WTC11 (cell line): ENCODE data around the gene SCGB3A2. TPM values are rescaled to one million over a fixed set of nuclear protein-coding genes. Genes with fewer than 3 reads are reported as not detected.

Experiments used
- ATAC-seq: fragments of 200-7000 bp; cut with Tn5 transposase; 2 replicates; pipeline ENCODE4 v1.10.0; 2021; ENCODE audit warnings: mild to moderate bottlenecking, moderate library complexity
- CTCF ChIA-PET: fragments of 300-600 bp; sonication (Branson Sonifier 250); formaldehyde crosslinking; loops from one replicate; lab custom pipeline; 2021; ENCODE audit warnings: antibody characterized with exemption; lab: Charles Lee
- POLR2A ChIA-PET: fragments of 350-600 bp; sonication (Branson Sonifier 250); formaldehyde crosslinking; loops from one replicate; lab custom pipeline; 2021; ENCODE audit warnings: antibody characterized with exemption; lab: Charles Lee
- DNase-seq: peaks from one replicate; pipeline ENCODE4 v3.0.0; 2021; ENCODE audit warnings: low spot score
- H3K27ac Mint-ChIP-seq: 2 replicates; pipeline ENCODE4 v1.8.0; 2021; ENCODE audit warnings: mixed read lengths
- H3K27me3 Mint-ChIP-seq: 2 replicates; pipeline ENCODE4 v1.8.0; 2021; ENCODE audit warnings: low read depth, mild to moderate bottlenecking, moderate library complexity, mixed read lengths
- H3K36me3 Mint-ChIP-seq: 2 replicates; pipeline ENCODE4 v1.8.0; 2021; ENCODE audit warnings: mixed read lengths
- H3K4me1 Mint-ChIP-seq: 2 replicates; pipeline ENCODE4 v1.8.0; 2022; ENCODE audit warnings: mixed read lengths
- H3K4me3 Mint-ChIP-seq: 2 replicates; pipeline ENCODE4 v1.8.0; 2021; ENCODE audit warnings: mild to moderate bottlenecking, moderate library complexity, mixed read lengths
- H3K9me3 Mint-ChIP-seq: 2 replicates; pipeline ENCODE4 v1.8.0; 2021; ENCODE audit warnings: mixed read lengths
- ATF6 ChIP-seq: sonication (generic); formaldehyde crosslinking; IDR thresholded peaks from 2 replicates; pipeline ENCODE4 v1.8.1; 2023; ENCODE audit warnings: mild to moderate bottlenecking, missing genetic modification reagents
- CBFB ChIP-seq: sonication (generic); formaldehyde crosslinking; IDR thresholded peaks from 2 replicates; pipeline ENCODE4 v1.8.1; 2022; ENCODE audit warnings: mild to moderate bottlenecking, low read depth, missing genetic modification reagents
- CDX4 ChIP-seq: fragments of 250-450 bp; sonication (Bioruptor Pico); IDR thresholded peaks from 2 replicates; pipeline ENCODE4 v1.9.0; 2021; ENCODE audit warnings: moderate library complexity, mild to moderate bottlenecking, inconsistent platforms, borderline replicate concordance
- E2F1 ChIP-seq: sonication (generic); formaldehyde crosslinking; IDR thresholded peaks from 2 replicates; pipeline ENCODE4 v1.8.0; 2022; ENCODE audit warnings: mild to moderate bottlenecking, missing genetic modification reagents
- EMX1 ChIP-seq: fragments of 250-450 bp; sonication (Bioruptor Pico); IDR thresholded peaks from 2 replicates; pipeline ENCODE4 v1.8.0; 2021; ENCODE audit warnings: mild to moderate bottlenecking
- ESRRA ChIP-seq: sonication (generic); formaldehyde crosslinking; IDR thresholded peaks from 2 replicates; pipeline ENCODE4 v1.8.1; 2022; ENCODE audit warnings: mild to moderate bottlenecking, missing genetic modification reagents, borderline replicate concordance
- FOXK1 ChIP-seq: sonication (generic); formaldehyde crosslinking; IDR thresholded peaks from 2 replicates; pipeline ENCODE4 v1.8.0; 2022; ENCODE audit warnings: mild to moderate bottlenecking, moderate library complexity, missing genetic modification reagents
- HMGA2 ChIP-seq: fragments of 250-450 bp; sonication (Bioruptor Pico); IDR thresholded peaks from 2 replicates; pipeline ENCODE4 v1.4.0; 2021; ENCODE audit warnings: mild to moderate bottlenecking, moderate library complexity
- MLX ChIP-seq: sonication (generic); formaldehyde crosslinking; IDR thresholded peaks from 2 replicates; pipeline ENCODE4 v1.8.1; 2023; ENCODE audit warnings: mild to moderate bottlenecking, missing genetic modification reagents, moderate library complexity
- MXD4 ChIP-seq: fragments of 250-450 bp; sonication (Bioruptor Pico); IDR thresholded peaks from 2 replicates; pipeline ENCODE4 v1.8.0; 2021; ENCODE audit warnings: mild to moderate bottlenecking, moderate library complexity, borderline replicate concordance
- OVOL2 ChIP-seq: fragments of 250-450 bp; sonication (Bioruptor Pico); IDR thresholded peaks from 2 replicates; pipeline ENCODE4 v1.9.0; 2021; ENCODE audit warnings: mild to moderate bottlenecking, borderline replicate concordance
- PREB ChIP-seq: sonication (generic); formaldehyde crosslinking; IDR thresholded peaks from 2 replicates; pipeline ENCODE4 v1.8.1; 2022; ENCODE audit warnings: mild to moderate bottlenecking, missing genetic modification reagents, moderate library complexity, borderline replicate concordance
- RORB ChIP-seq: fragments of 250-450 bp; sonication (Bioruptor Pico); IDR thresholded peaks from 2 replicates; pipeline ENCODE4 v1.9.0; 2021; ENCODE audit warnings: mild to moderate bottlenecking
- ZNF121 ChIP-seq: sonication (generic); formaldehyde crosslinking; IDR thresholded peaks from 2 replicates; pipeline ENCODE4 v1.8.0; 2023; ENCODE audit warnings: missing genetic modification reagents
- ZNF219 ChIP-seq: sonication (generic); formaldehyde crosslinking; IDR thresholded peaks from 2 replicates; pipeline ENCODE4 v1.8.0; 2023; ENCODE audit warnings: missing genetic modification reagents, mild to moderate bottlenecking, borderline replicate concordance
- ZNF232 ChIP-seq: sonication (generic); formaldehyde crosslinking; IDR thresholded peaks from 2 replicates; pipeline ENCODE4 v1.8.0; 2022; ENCODE audit warnings: mild to moderate bottlenecking, missing genetic modification reagents
- ZNF396 ChIP-seq: fragments of 250-450 bp; sonication (Bioruptor Pico); IDR thresholded peaks from 2 replicates; pipeline ENCODE4 v1.8.0; 2021; ENCODE audit warnings: mild to moderate bottlenecking, moderate library complexity, borderline replicate concordance
- ZNF425 ChIP-seq: fragments of 250-450 bp; sonication (Bioruptor Pico); conservative IDR thresholded peaks from 2 replicates; pipeline ENCODE4 v1.9.0; 2021; ENCODE audit warnings: mild to moderate bottlenecking
- ZNF671 ChIP-seq: fragments of 250-450 bp; sonication (Bioruptor Pico); IDR thresholded peaks from 2 replicates; pipeline ENCODE4 v1.8.0; 2021; ENCODE audit warnings: mild to moderate bottlenecking
- total RNA-seq: library from RNA; stranded (reverse); gene quantifications from 3 replicates; pipeline ENCODE4 v1.2.3, GENCODE V29; 2021

The SCGB3A2 gene
- total RNA-seq, 1 experiment from 2014 or later, result 79.1 TPM

- POLR2A ChIA-PET, result no interaction called here
- CTCF ChIA-PET, result interaction anchor here (1.2 kb wide), 1 partner anchor 20 kb away, joined by 4 read pairs; no protein-coding TSS in a partner anchor
- H3K27me3 Mint-ChIP-seq, result no peaks in the 10 kb centered on the region
- no peak for TF ChIP-seq EMX1
- TF ChIP-seq FOXK1 (CRISPR knock-in tag), result no peak
- no peak for TF ChIP-seq ZNF219 (CRISPR knock-in tag)
- no peak for TF ChIP-seq CBFB (CRISPR knock-in tag)
- no peak for TF ChIP-seq ZNF425
- no peak for TF ChIP-seq MLX (CRISPR knock-in tag)
- no peak for TF ChIP-seq HMGA2 (CRISPR knock-in tag)
- no peak for TF ChIP-seq OVOL2 (CRISPR knock-in tag)
- TF ChIP-seq ZNF232 (CRISPR knock-in tag), result no peak
- no peak for TF ChIP-seq ATF6 (CRISPR knock-in tag)
- TF ChIP-seq CDX4 (CRISPR knock-in tag), result no peak
- TF ChIP-seq ZNF121 (CRISPR knock-in tag), result no peak
- no peak for TF ChIP-seq ZNF396 (CRISPR knock-in tag)
- TF ChIP-seq E2F1 (CRISPR knock-in tag), result no peak
- no peak for TF ChIP-seq ESRRA (CRISPR knock-in tag)
- TF ChIP-seq MXD4 (CRISPR knock-in tag), result no peak
- TF ChIP-seq RORB (CRISPR knock-in tag), result no peak
- TF ChIP-seq PREB, result no peak
- no peak for TF ChIP-seq ZNF671 (CRISPR knock-in tag)
- TF ChIP-seq, all 79 proteins: peak for 0
- Mint-ChIP-seq H3K4me1 (peaks cover 10% of the 10 kb centered on the region), H3K36me3 (no peaks in the 10 kb centered on the region), H3K27ac (no peak within 1 kb of the TSS), H3K9me3 (no peaks in the 10 kb centered on the region), H3K4me3 (no peak within 1 kb of the TSS)
- DNase-seq (no peak), ATAC-seq (no peak)
Measured at GRCh38 chr5:147906326-147907095, 28.0 kb downstream of the SCGB3A2 start, which contains the start of gene C5orf46. TSS of gene C5orf46 (minus strand) at chr5:147906538. CDS start at chr5:147906501, 37 bp downstream.
